ENCODE measurements around the gene ATP10A. TPM values are rescaled to one million over a fixed set of nuclear protein-coding genes. Genes with fewer than 3 reads are reported as not detected.

ATP10A gene
- total and polyA plus RNA-seq, 2 donors from 2014 or later = 4.0 to 6.8 TPM

DNA sequence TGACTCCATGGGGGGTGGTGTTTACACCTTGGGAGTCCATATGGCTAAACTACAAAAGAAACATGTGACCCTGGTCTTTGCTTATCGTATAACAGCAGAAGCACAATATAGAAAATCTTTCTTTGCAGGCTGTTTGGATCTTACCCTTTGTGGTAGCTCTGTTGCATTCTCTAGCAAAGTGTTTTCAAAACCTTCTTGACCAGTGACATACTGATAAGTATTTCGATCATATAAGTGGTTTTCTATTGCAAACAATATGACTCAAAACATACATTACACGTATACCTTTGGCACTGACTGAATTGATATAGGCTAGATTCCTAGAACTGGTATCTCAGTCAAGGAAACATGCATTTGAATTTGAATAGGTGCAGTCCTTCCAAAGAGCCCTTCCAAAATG, 24.7 kb upstream of the ATP10A start:
- intact Hi-C loops (cut with DNase I) = no loop called here
- Histone ChIP-seq H3K9ac (ENCODE audit: low read length in 3 of 3) (no peak overlapping the region), H3K27me3 (ENCODE audit: control insufficient read depth, insufficient read depth, low read length) (no peaks in the 10 kb centered on the region), H3K4me1 (ENCODE audit: control insufficient read depth in 2 of 3, insufficient read depth in 2 of 3, low read depth in 1 of 3, low read length in 3 of 3) (no peaks in the 10 kb centered on the region), H3K9me3 (ENCODE audit: control insufficient read depth in 2 of 3, insufficient read depth in 1 of 3, low read length in 3 of 3) (no peaks in the 10 kb centered on the region), H3K4me3 (ENCODE audit: low read length in 3 of 3) (no peak overlapping the region), H3K36me3 (ENCODE audit: control insufficient read depth in 2 of 3, insufficient read depth in 3 of 3, low read length in 3 of 3) (no peaks in the 10 kb centered on the region), H3K27ac (ENCODE audit: low read depth in 2 of 2, low read length in 2 of 2) (no peak overlapping the region)
- FAIRE-seq (no peak), DNase-seq (no peak)
- TF ChIP-seq, protein P1, sequence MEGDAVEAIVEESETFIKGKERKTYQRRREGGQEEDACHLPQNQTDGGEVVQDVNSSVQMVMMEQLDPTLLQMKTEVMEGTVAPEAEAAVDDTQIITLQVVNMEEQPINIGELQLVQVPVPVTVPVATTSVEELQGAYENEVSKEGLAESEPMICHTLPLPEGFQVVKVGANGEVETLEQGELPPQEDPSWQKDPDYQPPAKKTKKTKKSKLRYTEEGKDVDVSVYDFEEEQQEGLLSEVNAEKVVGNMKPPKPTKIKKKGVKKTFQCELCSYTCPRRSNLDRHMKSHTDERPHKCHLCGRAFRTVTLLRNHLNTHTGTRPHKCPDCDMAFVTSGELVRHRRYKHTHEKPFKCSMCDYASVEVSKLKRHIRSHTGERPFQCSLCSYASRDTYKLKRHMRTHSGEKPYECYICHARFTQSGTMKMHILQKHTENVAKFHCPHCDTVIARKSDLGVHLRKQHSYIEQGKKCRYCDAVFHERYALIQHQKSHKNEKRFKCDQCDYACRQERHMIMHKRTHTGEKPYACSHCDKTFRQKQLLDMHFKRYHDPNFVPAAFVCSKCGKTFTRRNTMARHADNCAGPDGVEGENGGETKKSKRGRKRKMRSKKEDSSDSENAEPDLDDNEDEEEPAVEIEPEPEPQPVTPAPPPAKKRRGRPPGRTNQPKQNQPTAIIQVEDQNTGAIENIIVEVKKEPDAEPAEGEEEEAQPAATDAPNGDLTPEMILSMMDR (IDR thresholded peaks at IDR 0.05; ENCODE audit: borderline replicate concordance, extremely low read depth, insufficient read depth) = no peak

- no peaks in the 10 kb centered on the region for H3K36me3 ChIP-seq (ENCODE audit: control insufficient read depth in 2 of 3, insufficient read depth in 3 of 3, low read length in 3 of 3)
- H3K4me1 ChIP-seq (ENCODE audit: control insufficient read depth in 2 of 3, insufficient read depth in 2 of 3, low read depth in 1 of 3, low read length in 3 of 3) = no peaks in the 10 kb centered on the region
- DNase-seq (no peak), FAIRE-seq (no peak)
- no peak overlapping the region for H3K4me3 ChIP-seq (ENCODE audit: low read length in 3 of 3)
- TF ChIP-seq, protein P1 (IDR thresholded peaks at IDR 0.05; ENCODE audit: borderline replicate concordance, extremely low read depth, insufficient read depth) = no peak
- no peak overlapping the region for H3K27ac ChIP-seq (ENCODE audit: low read depth in 2 of 2, low read length in 2 of 2)
- no peak overlapping the region for H3K9ac ChIP-seq (ENCODE audit: low read length in 3 of 3)
- intact Hi-C loops (cut with DNase I) = no loop called here
- no peaks in the 10 kb centered on the region for H3K9me3 ChIP-seq (ENCODE audit: control insufficient read depth in 2 of 3, insufficient read depth in 1 of 3, low read length in 3 of 3)
- no peaks in the 10 kb centered on the region for H3K27me3 ChIP-seq (ENCODE audit: control insufficient read depth, insufficient read depth, low read length)
Measured at GRCh38 chr15:25886498-25887140, 23.5 kb upstream of the ATP10A start.

DNA sequence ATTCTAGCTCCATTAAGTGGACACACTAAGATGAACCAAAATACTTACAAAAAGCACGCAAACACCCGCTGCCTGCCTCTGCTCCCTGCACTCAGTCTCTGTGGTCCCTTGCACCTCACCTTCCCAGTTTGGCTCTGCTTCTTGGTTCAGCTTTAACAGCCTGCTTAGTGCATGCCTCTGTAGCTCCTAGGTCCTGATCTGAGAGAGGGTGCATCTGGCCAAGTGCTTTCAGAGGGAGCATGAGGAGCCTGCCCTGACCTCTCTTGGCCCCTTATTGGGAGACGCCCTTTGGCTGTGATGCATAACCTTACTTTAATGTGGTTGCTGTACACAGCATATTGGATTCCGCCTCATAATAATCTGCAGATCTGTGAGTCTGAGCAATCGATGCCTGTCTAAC, 21.2 kb upstream of the ATP10A start:
- Histone ChIP-seq H3K9me3 (ENCODE audit: control insufficient read depth in 2 of 3, insufficient read depth in 1 of 3, low read length in 3 of 3) (no peaks in the 10 kb centered on the region), H3K4me1 (ENCODE audit: control insufficient read depth in 2 of 3, insufficient read depth in 2 of 3, low read depth in 1 of 3, low read length in 3 of 3) (no peaks in the 10 kb centered on the region), H3K27ac (ENCODE audit: low read depth in 2 of 2, low read length in 2 of 2) (no peak overlapping the region), H3K9ac (ENCODE audit: low read length in 3 of 3) (no peak overlapping the region), H3K4me3 (ENCODE audit: low read length in 3 of 3) (no peak overlapping the region), H3K36me3 (ENCODE audit: control insufficient read depth in 2 of 3, insufficient read depth in 3 of 3, low read length in 3 of 3) (no peaks in the 10 kb centered on the region), H3K27me3 (ENCODE audit: control insufficient read depth, insufficient read depth, low read length) (no peaks in the 10 kb centered on the region)
- TF ChIP-seq, protein P1 (IDR thresholded peaks at IDR 0.05; ENCODE audit: borderline replicate concordance, extremely low read depth, insufficient read depth) = no peak
- intact Hi-C loops (cut with DNase I) = no loop called here
- no peak for FAIRE-seq
- no peak for DNase-seq
